Neural crest cell (in vitro differentiated cells): ENCODE results near the gene MOV10L1. TPM values are rescaled to one million over a fixed set of nuclear protein-coding genes. Genes with fewer than 3 reads are reported as not detected.

Experiments used
- DNase-seq: peaks from one replicate; pipeline ENCODE4 v3.0.0; 2021; ENCODE audit warnings: low read depth, mixed read lengths, low spot score
- H3K27ac Mint-ChIP-seq: one replicate; pipeline ENCODE4 v1.8.0; 2021; ENCODE audit warnings: mild to moderate bottlenecking, mixed read lengths; ENCODE audit not compliant: unreplicated experiment
- H3K27me3 Mint-ChIP-seq: 2 replicates; pipeline ENCODE4 v1.8.0; 2021; ENCODE audit warnings: low read depth, mild to moderate bottlenecking, mixed read lengths
- H3K36me3 Mint-ChIP-seq: 2 replicates; pipeline ENCODE4 v1.8.0; 2021; ENCODE audit warnings: low read depth, mild to moderate bottlenecking, mixed read lengths
- H3K4me1 Mint-ChIP-seq: 2 replicates; pipeline ENCODE4 v1.8.0; 2021; ENCODE audit warnings: mixed read lengths
- H3K4me3 Mint-ChIP-seq: one replicate; pipeline ENCODE4 v1.8.0; 2021; ENCODE audit warnings: mild to moderate bottlenecking, mixed read lengths
- H3K9me3 Mint-ChIP-seq: 2 replicates; pipeline ENCODE4 v1.8.0; 2021; ENCODE audit warnings: mixed read lengths
- CTCF ChIP-seq: fragments of 200-600 bp; sonication (generic); conservative IDR thresholded peaks from 2 replicates; pipeline ENCODE4 v1.5.0; 2021; ENCODE audit warnings: antibody characterized with exemption, mild to moderate bottlenecking
- total RNA-seq: library from RNA; stranded (reverse); gene quantifications from 2 replicates; pipeline ENCODE4 v1.2.1, GENCODE V29; 2021

Gene MOV10L1
- total RNA-seq, 1 donor from 2014 or later: not detected

GRCh38 chr22:50205781-50206569 lies 116.2 kb downstream of the MOV10L1 start:
- H3K4me1 Mint-ChIP-seq: peaks cover 26% of the 10 kb centered on the region
- TF ChIP-seq CTCF: no peak
- peaks cover 18% of the 10 kb centered on the region for H3K36me3 Mint-ChIP-seq
- no peaks in the 10 kb centered on the region for H3K9me3 Mint-ChIP-seq
- peak overlapping the region; percentile 56 for H3K4me3 Mint-ChIP-seq
- H3K27me3 Mint-ChIP-seq: peaks cover 4% of the 10 kb centered on the region
- no peak for DNase-seq
- H3K27ac Mint-ChIP-seq: no peak overlapping the region

GRCh38 chr22:50206599-50206998 lies 116.8 kb downstream of the MOV10L1 start:
- Mint-ChIP-seq H3K27ac (no peak overlapping the region), H3K9me3 (no peaks in the 10 kb centered on the region), H3K4me1 (peaks cover 26% of the 10 kb centered on the region), H3K36me3 (peaks cover 22% of the 10 kb centered on the region), H3K27me3 (peaks cover 4% of the 10 kb centered on the region), H3K4me3 (peak overlapping the region; percentile 56)
- TF ChIP-seq CTCF: peak; percentile 63
- peak; percentile 42 for DNase-seq

- Mint-ChIP-seq H3K4me3 (peak overlapping the region; percentile 38), H3K36me3 (peaks cover 26% of the 10 kb centered on the region), H3K27me3 (peaks cover 4% of the 10 kb centered on the region), H3K27ac (no peak overlapping the region), H3K4me1 (peaks cover 17% of the 10 kb centered on the region), H3K9me3 (no peaks in the 10 kb centered on the region)
- no peak for TF ChIP-seq CTCF
- DNase-seq: no peak
Measured at GRCh38 chr22:50207383-50208140, 117.8 kb downstream of the MOV10L1 start.

GRCh38 chr22:50208430-50208938 lies 118.7 kb downstream of the MOV10L1 start:
- Mint-ChIP-seq H3K4me1 (peaks cover 15% of the 10 kb centered on the region), H3K27me3 (peaks cover 4% of the 10 kb centered on the region), H3K27ac (no peak overlapping the region), H3K9me3 (no peaks in the 10 kb centered on the region), H3K4me3 (peak overlapping the region; percentile 23), H3K36me3 (peaks cover 26% of the 10 kb centered on the region)
- DNase-seq: no peak
- no peak for TF ChIP-seq CTCF

GRCh38 chr22:50208939-50209892 lies 119.4 kb downstream of the MOV10L1 start:
- no peak for TF ChIP-seq CTCF
- peaks cover 15% of the 10 kb centered on the region for H3K4me1 Mint-ChIP-seq

More at GRCh38 chr22:50208939-50209892, 119.4 kb downstream of the MOV10L1 start:
- Mint-ChIP-seq H3K36me3 (peaks cover 24% of the 10 kb centered on the region), H3K4me3 (peak overlapping the region; percentile 77), H3K27me3 (peaks cover 4% of the 10 kb centered on the region), H3K27ac (no peak overlapping the region), H3K9me3 (no peaks in the 10 kb centered on the region)
- no peak for DNase-seq
